ENCODE data around the gene LIG4. TPM values are rescaled to one million over a fixed set of nuclear protein-coding genes. Genes with fewer than 3 reads are reported as not detected.

Gene LIG4
- total and polyA plus RNA-seq, 2 of the 4 experiments (the other 2 are of a cell fraction) = 5.0 to 7.2 TPM

DNA sequence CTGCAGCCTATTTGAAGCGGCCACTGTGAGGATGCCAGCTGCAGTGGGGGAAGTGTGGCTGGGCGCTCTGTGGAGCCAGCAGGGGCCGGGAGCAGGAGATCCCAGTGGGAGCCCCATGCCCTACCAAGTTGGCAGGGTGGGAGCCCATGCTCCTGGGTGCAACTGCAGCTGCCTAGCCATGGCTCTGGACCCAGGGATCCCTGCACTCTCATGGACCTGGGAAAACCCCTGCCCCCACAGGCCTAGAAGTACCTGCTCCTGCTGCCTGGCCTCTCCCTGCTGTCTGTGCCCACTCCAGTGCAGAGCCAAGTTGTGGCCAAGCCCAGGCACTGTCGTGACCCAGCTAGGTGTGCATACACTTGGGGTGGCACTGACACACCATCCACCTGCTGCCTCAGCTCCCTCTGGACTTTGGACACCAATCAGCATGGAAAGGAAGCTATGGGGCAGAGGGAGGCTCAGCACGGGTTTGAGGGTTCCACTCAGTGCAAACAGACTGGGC is 20.9 kb downstream of the LIG4 start:
- 50% methylated on average over 2 of the region's 5 CpGs; no CpG with 5 or more reads in 1 of the 2 experiments for WGBS, 2 experiments (ENCODE audit: extremely low coverage in 2 of 2, insufficient read length in 1 of 2)
- Histone ChIP-seq H2AK5ac (ENCODE audit: low read depth, low read length) (no peak overlapping the region), H3K9ac (ENCODE audit: low read depth, low read length) (no peak overlapping the region), H2AFZ (replicated peaks; ENCODE audit: low read length, poor library complexity) (no peak overlapping the region), H3K36me3 (ENCODE audit: control insufficient read depth, insufficient read depth, low read length) (no peaks in the 10 kb centered on the region), H3K4me2 (ENCODE audit: low read depth, low read length) (no peak overlapping the region), H3K27me3 (ENCODE audit: control insufficient read depth, insufficient read depth, low read length) (no peaks in the 10 kb centered on the region), H3K4me1 (ENCODE audit: control insufficient read depth, insufficient read depth, low read length) (no peaks in the 10 kb centered on the region), H4K91ac (ENCODE audit: insufficient read depth, low read depth, low read length) (no peak overlapping the region), H2BK15ac (ENCODE audit: low read depth, low read length) (no peak overlapping the region), H4K5ac (ENCODE audit: low read depth, low read length) (no peak overlapping the region), H3K9me1 (ENCODE audit: insufficient read depth, low read length) (no peaks in the 10 kb centered on the region), H3K4ac (ENCODE audit: low read depth, low read length) (no peak overlapping the region), H4K20me1 (ENCODE audit: insufficient read depth, low read length) (no peaks in the 10 kb centered on the region), H2BK120ac (ENCODE audit: low read depth, low read length) (no peak overlapping the region), H2BK5ac (ENCODE audit: low read depth, low read length, poor library complexity, severe bottlenecking) (no peak overlapping the region), H4K8ac (ENCODE audit: low read depth in 2 of 2, low read length in 2 of 2) (no peak overlapping the region), H3K79me1 (ENCODE audit: low read depth in 1 of 2, low read length in 2 of 2) (no peaks in the 10 kb centered on the region), H3K9me3 (ENCODE audit: control insufficient read depth, insufficient read depth, low read length) (peaks cover 16% of the 10 kb centered on the region), H3K4me3 (ENCODE audit: insufficient read depth, low read depth, low read length) (no peak overlapping the region), H3K23ac (ENCODE audit: low read depth, low read length) (no peak overlapping the region), H3K14ac (replicated peaks; ENCODE audit: low read depth, low read length) (no peak overlapping the region), H3K56ac (ENCODE audit: extremely low read depth, insufficient read depth, low read length) (no peak overlapping the region), H3K27ac (ENCODE audit: insufficient read depth, low read length) (no peak overlapping the region), H2AK9ac (replicated peaks; ENCODE audit: low read depth, low read length, poor library complexity) (no peak overlapping the region), H2BK20ac (ENCODE audit: low read depth, low read length) (no peak overlapping the region), H3K18ac (ENCODE audit: low read depth, low read length) (no peak overlapping the region)
- BruUV-seq (replicated peaks) = no TSS peak
- dilution Hi-C loops (cut with HindIII; ENCODE audit: low sequenced_read_pairs, unreplicated experiment) = no loop called here
- intact Hi-C loops (cut with micrococcal nuclease) = no loop called here
- DNase-seq (no peak), ATAC-seq (ENCODE audit: low read depth) (no peak)
- POLR2A ChIA-PET (ENCODE audit: unreplicated experiment) = no interaction called here
- no peak for TF ChIP-seq SMC3 (IDR thresholded peaks at IDR 0.05; ENCODE audit: low read depth, low read length)
- no peak for TF ChIP-seq MAFK (IDR thresholded peaks at IDR 0.05; ENCODE audit: low read depth, low read length)
- TF ChIP-seq, protein P1, sequence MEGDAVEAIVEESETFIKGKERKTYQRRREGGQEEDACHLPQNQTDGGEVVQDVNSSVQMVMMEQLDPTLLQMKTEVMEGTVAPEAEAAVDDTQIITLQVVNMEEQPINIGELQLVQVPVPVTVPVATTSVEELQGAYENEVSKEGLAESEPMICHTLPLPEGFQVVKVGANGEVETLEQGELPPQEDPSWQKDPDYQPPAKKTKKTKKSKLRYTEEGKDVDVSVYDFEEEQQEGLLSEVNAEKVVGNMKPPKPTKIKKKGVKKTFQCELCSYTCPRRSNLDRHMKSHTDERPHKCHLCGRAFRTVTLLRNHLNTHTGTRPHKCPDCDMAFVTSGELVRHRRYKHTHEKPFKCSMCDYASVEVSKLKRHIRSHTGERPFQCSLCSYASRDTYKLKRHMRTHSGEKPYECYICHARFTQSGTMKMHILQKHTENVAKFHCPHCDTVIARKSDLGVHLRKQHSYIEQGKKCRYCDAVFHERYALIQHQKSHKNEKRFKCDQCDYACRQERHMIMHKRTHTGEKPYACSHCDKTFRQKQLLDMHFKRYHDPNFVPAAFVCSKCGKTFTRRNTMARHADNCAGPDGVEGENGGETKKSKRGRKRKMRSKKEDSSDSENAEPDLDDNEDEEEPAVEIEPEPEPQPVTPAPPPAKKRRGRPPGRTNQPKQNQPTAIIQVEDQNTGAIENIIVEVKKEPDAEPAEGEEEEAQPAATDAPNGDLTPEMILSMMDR (conservative IDR thresholded peaks at IDR 0.05; ENCODE audit: low read depth, low read length) = no peak
- TF ChIP-seq MXI1 (IDR thresholded peaks at IDR 0.05; ENCODE audit: borderline replicate concordance, low read depth, low read length) = no peak
- TF ChIP-seq RCOR1 (IDR thresholded peaks at IDR 0.05; ENCODE audit: insufficient replicate concordance, low read length) = no peak
- TF ChIP-seq, protein P2, sequence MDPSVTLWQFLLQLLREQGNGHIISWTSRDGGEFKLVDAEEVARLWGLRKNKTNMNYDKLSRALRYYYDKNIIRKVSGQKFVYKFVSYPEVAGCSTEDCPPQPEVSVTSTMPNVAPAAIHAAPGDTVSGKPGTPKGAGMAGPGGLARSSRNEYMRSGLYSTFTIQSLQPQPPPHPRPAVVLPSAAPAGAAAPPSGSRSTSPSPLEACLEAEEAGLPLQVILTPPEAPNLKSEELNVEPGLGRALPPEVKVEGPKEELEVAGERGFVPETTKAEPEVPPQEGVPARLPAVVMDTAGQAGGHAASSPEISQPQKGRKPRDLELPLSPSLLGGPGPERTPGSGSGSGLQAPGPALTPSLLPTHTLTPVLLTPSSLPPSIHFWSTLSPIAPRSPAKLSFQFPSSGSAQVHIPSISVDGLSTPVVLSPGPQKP (IDR thresholded peaks at IDR 0.05; ENCODE audit: borderline replicate concordance, low read depth, low read length) = no peak
- TF ChIP-seq CEBPB (IDR thresholded peaks at IDR 0.05; ENCODE audit: low read depth, low read length) = no peak
- TF ChIP-seq, protein P3, sequence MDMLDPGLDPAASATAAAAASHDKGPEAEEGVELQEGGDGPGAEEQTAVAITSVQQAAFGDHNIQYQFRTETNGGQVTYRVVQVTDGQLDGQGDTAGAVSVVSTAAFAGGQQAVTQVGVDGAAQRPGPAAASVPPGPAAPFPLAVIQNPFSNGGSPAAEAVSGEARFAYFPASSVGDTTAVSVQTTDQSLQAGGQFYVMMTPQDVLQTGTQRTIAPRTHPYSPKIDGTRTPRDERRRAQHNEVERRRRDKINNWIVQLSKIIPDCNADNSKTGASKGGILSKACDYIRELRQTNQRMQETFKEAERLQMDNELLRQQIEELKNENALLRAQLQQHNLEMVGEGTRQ (IDR thresholded peaks at IDR 0.05; ENCODE audit: low read depth, low read length) = no peak
- TF ChIP-seq NFE2L2 (IDR thresholded peaks at IDR 0.05; ENCODE audit: low read depth, low read length) = no peak
- in situ Hi-C loops (cut with MboI; ENCODE audit: low sequenced_read_pairs) = no loop called here
- CTCF ChIA-PET = no interaction called here
